GM04504 (cell line): ENCODE results near the gene SOCS3.

Experiments
- DNase-seq: peaks from one replicate; pipeline ENCODE4 v3.0.0-alpha.2; 2012; ENCODE audit warnings: low read depth

Gene SOCS3

DNA sequence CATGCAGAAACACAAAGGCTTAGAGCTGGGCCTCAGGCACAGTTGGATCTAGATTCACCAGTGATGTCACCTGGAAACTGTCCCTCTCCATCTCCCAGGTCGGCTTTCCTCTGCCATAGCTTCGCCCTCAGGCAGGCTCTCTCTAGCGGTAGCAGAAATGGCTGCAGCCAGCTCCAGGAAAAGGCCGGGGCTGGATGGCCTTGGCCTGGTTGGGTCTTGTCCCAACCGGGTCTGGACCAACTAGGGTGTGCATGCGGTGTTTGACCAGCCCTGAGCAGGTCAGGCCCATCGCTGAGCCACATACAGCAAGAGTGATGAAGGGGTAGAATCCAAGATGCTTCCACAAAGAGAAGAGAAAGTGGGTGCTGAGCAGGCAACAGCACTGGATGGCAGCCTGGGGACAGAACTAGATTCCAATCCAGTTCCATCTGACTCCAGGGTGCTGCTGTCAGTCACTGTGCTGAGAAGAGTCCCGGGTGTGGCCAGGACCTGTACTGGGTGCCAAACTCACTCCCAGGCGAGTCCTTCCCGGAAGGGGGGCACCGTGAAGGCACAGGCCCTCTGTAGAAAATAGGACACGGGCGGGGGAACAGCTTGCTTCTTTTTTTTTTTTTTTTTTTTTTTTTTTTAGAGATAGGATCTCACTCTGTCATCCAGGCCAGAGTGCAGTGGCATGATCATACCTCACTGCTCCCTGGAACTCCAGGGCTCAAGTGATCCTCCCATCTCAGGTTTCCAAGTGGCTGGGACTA lies 51.8 kb downstream of the SOCS3 start:
- no peak for DNase-seq

DNA sequence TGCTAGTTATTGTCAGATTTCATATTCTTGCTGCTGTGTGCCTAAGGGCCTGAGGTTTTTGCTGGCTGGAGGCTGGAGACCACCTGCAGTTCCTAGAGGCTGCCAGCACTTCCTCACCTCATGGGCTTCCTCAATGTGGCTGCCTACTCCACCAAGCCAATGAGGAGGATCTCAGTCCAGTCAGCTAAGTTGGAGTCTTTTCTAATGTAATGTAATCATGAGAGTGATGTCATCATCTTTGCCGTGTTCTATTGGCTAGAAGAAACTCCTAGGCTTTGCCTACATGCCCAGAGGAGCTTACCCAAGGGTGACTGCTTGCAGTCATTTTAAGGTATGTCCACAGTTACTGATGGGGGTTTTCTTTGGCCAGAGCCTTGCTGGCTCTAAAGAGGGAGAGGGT lies 53.0 kb downstream of the SOCS3 start:
- no peak for DNase-seq
